ENCODE results near the gene ENPP1. TPM values are rescaled to one million over a fixed set of nuclear protein-coding genes. Genes with fewer than 3 reads are reported as not detected.

Gene ENPP1
- total and polyA plus RNA-seq, 2 of the 4 experiments (the other 2 are of a cell fraction): 10.9 to 38.9 TPM

DNA sequence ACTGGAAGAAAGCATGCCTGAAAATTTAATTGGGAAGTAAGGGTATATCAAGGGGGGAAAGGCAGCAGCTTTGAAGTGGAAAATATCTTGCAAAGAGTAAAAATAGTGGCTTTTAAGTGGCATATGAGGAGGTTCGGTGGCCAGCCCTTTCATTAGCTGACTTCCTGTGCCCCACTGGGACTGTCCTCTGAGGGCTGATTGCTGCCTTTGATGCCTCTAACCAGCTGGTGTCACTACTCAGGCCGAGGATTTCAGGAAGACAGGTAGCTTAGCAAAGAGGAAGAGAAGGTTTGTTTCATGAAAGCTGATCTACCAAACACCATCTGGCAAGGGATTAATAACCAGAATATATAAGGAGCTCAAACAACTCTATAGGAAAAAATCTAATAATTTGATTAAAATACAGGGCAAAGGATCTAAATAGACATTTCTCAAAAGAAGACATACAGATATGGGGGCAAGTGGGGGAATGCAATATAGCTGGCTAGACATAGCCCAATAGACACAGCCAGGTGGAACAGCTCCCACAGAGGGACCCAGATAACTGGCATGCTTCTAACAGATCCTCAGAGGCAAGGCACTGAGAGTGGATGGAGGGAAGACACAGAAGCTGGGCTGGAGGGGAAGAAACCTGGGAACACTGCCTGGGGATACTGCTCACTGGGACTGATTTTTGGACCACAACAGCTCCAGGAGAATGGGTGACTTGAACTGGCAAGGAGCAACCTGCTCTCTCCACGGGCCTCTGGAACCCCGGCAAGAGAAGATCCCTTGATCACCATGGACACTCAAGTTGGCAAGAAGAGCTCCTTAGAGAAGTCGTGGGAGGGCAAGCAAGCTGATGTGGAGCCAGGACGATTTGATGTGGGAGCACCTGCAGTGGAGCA is 110.2 kb downstream of the ENPP1 start:
- intact Hi-C loops (cut with micrococcal nuclease): no loop called here
- in situ Hi-C loops (cut with MboI; ENCODE audit: low sequenced_read_pairs): loop anchor here (5.0 kb wide), 1 partner anchor 564 kb away; no protein-coding TSS in a partner anchor

More for the DNA sequence above, 110.2 kb downstream of the ENPP1 start:
- Histone ChIP-seq H4K8ac (ENCODE audit: low read depth in 2 of 2, low read length in 2 of 2) (no peak overlapping the region), H3K4ac (ENCODE audit: low read depth, low read length) (no peak overlapping the region), H3K9me1 (ENCODE audit: insufficient read depth, low read length) (0 out of 2 replicates have a peak, but pooled peaks cover 3% of the 10 kb centered on the region), H2BK15ac (ENCODE audit: low read depth, low read length) (no peak overlapping the region), H2BK5ac (ENCODE audit: low read depth, low read length, poor library complexity, severe bottlenecking) (no peak overlapping the region), H2AK5ac (ENCODE audit: low read depth, low read length) (no peak overlapping the region), H2AFZ (replicated peaks; ENCODE audit: low read length, poor library complexity) (no peak overlapping the region), H3K27ac (ENCODE audit: insufficient read depth, low read length) (no peak overlapping the region), H3K23ac (ENCODE audit: low read depth, low read length) (no peak overlapping the region), H2BK20ac (ENCODE audit: low read depth, low read length) (no peak overlapping the region), H3K27me3 (ENCODE audit: control insufficient read depth, insufficient read depth, low read length) (no peaks in the 10 kb centered on the region), H2AK9ac (replicated peaks; ENCODE audit: low read depth, low read length, poor library complexity) (no peak overlapping the region), H3K9ac (ENCODE audit: low read depth, low read length) (no peak overlapping the region), H3K4me2 (ENCODE audit: low read depth, low read length) (no peak overlapping the region), H3K14ac (replicated peaks; ENCODE audit: low read depth, low read length) (no peak overlapping the region), H3K9me3 (ENCODE audit: control insufficient read depth, insufficient read depth, low read length) (no peaks in the 10 kb centered on the region), H3K4me1 (ENCODE audit: control insufficient read depth, insufficient read depth, low read length) (peaks cover 3% of the 10 kb centered on the region), H3K4me3 (ENCODE audit: insufficient read depth, low read depth, low read length) (no peak overlapping the region), H3K18ac (ENCODE audit: low read depth, low read length) (no peak overlapping the region), H4K5ac (ENCODE audit: low read depth, low read length) (no peak overlapping the region), H3K36me3 (ENCODE audit: control insufficient read depth, insufficient read depth, low read length) (no peaks in the 10 kb centered on the region), H3K56ac (ENCODE audit: extremely low read depth, insufficient read depth, low read length) (no peak overlapping the region), H2BK120ac (ENCODE audit: low read depth, low read length) (no peak overlapping the region), H4K20me1 (ENCODE audit: insufficient read depth, low read length) (no peaks in the 10 kb centered on the region), H3K79me1 (ENCODE audit: low read depth in 1 of 2, low read length in 2 of 2) (no peaks in the 10 kb centered on the region), H4K91ac (ENCODE audit: insufficient read depth, low read depth, low read length) (no peak overlapping the region)
- ChIA-PET POLR2A (ENCODE audit: unreplicated experiment) (interaction anchor here (0.6 kb wide), 1 partner anchor 33 kb away, joined by 3 read pairs; the partner anchor contains the start of gene CCN2), CTCF (interaction anchor here (0.8 to 1.2 kb wide), 3 partner anchors 13 to 380 kb away, joined by 3 to 5 read pairs (median 5); no protein-coding TSS in a partner anchor)
- dilution Hi-C loops (cut with HindIII; ENCODE audit: low sequenced_read_pairs, unreplicated experiment): no loop called here
- 86% methylated on average over 2 of the region's 6 CpGs; no CpG with 5 or more reads in 1 of the 2 experiments for WGBS, 2 experiments (ENCODE audit: extremely low coverage in 2 of 2, insufficient read length in 1 of 2)
- ATAC-seq (ENCODE audit: low read depth) (no peak), DNase-seq (no peak)
- no peak for TF ChIP-seq NFE2L2 (IDR thresholded peaks at IDR 0.05; ENCODE audit: low read depth, low read length)
- no peak for TF ChIP-seq RAD21 (IDR thresholded peaks at IDR 0.05; ENCODE audit: low read length)
- TF ChIP-seq, protein P1, sequence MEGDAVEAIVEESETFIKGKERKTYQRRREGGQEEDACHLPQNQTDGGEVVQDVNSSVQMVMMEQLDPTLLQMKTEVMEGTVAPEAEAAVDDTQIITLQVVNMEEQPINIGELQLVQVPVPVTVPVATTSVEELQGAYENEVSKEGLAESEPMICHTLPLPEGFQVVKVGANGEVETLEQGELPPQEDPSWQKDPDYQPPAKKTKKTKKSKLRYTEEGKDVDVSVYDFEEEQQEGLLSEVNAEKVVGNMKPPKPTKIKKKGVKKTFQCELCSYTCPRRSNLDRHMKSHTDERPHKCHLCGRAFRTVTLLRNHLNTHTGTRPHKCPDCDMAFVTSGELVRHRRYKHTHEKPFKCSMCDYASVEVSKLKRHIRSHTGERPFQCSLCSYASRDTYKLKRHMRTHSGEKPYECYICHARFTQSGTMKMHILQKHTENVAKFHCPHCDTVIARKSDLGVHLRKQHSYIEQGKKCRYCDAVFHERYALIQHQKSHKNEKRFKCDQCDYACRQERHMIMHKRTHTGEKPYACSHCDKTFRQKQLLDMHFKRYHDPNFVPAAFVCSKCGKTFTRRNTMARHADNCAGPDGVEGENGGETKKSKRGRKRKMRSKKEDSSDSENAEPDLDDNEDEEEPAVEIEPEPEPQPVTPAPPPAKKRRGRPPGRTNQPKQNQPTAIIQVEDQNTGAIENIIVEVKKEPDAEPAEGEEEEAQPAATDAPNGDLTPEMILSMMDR (conservative IDR thresholded peaks at IDR 0.05; ENCODE audit: low read depth, low read length): no peak
- no peak for TF ChIP-seq CHD1 (IDR thresholded peaks at IDR 0.05; ENCODE audit: low read depth, low read length)
- TF ChIP-seq RCOR1 (IDR thresholded peaks at IDR 0.05; ENCODE audit: insufficient replicate concordance, low read length): no peak
- no peak for TF ChIP-seq MAZ (IDR thresholded peaks at IDR 0.05; ENCODE audit: borderline replicate concordance, low read depth, low read length)
- TF ChIP-seq MXI1 (IDR thresholded peaks at IDR 0.05; ENCODE audit: borderline replicate concordance, low read depth, low read length): no peak
- TF ChIP-seq CEBPB (IDR thresholded peaks at IDR 0.05; ENCODE audit: low read depth, low read length): no peak
- TF ChIP-seq MAFK (IDR thresholded peaks at IDR 0.05; ENCODE audit: low read depth, low read length): no peak
- TF ChIP-seq BHLHE40 (IDR thresholded peaks at IDR 0.05; ENCODE audit: low read depth, low read length): no peak
- TF ChIP-seq, protein P2, sequence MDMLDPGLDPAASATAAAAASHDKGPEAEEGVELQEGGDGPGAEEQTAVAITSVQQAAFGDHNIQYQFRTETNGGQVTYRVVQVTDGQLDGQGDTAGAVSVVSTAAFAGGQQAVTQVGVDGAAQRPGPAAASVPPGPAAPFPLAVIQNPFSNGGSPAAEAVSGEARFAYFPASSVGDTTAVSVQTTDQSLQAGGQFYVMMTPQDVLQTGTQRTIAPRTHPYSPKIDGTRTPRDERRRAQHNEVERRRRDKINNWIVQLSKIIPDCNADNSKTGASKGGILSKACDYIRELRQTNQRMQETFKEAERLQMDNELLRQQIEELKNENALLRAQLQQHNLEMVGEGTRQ (IDR thresholded peaks at IDR 0.05; ENCODE audit: low read depth, low read length): no peak
- TF ChIP-seq SMC3 (IDR thresholded peaks at IDR 0.05; ENCODE audit: low read depth, low read length): no peak
- no TSS peak for BruUV-seq (replicated peaks)

All from IMR-90 (cell line).